B cell (primary cell): Measurements from ENCODE around the gene RAB27A. TPM values are rescaled to one million over a fixed set of nuclear protein-coding genes. Genes with fewer than 3 reads are reported as not detected.

Experiments
- ATAC-seq: fragments of 200-7000 bp; cut with Tn5 transposase; one replicate; pipeline ENCODE4 v1.10.0; 2021; ENCODE audit warnings: low read depth, mild to moderate bottlenecking, moderate number of reproducible peaks, moderate library complexity
- CTCF ChIA-PET: fragments of 350-600 bp; sonication (Branson Sonifier 250); formaldehyde crosslinking; loops from one replicate; lab custom pipeline; 2021; ENCODE audit warnings: antibody characterized with exemption, inconsistent platforms; lab: Charles Lee
- POLR2A ChIA-PET: fragments of 350-600 bp; sonication (Branson Sonifier 250); formaldehyde crosslinking; loops from one replicate; lab custom pipeline; 2021; ENCODE audit warnings: antibody characterized with exemption; lab: Charles Lee
- DNase-seq: peaks from one replicate; pipeline ENCODE4 v3.0.0; 2013
- H2AFZ ChIP-seq: 2 replicates; pipeline ENCODE4 v1.6.1; 2012; ENCODE audit warnings: mild to moderate bottlenecking, low read depth, low read length; ENCODE audit not compliant: insufficient read depth, poor library complexity, severe bottlenecking
- H3K27ac ChIP-seq, 2 donors: 1 replicate in 1 of 2; 2 replicates in 1 of 2; pipeline ENCODE4 v1.5.1; 2012 to 2013; ENCODE audit warnings: low read length in 2 of 2, mild to moderate bottlenecking in 2 of 2, moderate library complexity in 1 of 2
- H3K27me3 ChIP-seq, 4 experiments: fragments of 200-600 bp in 1 of 4; sonication (generic) in 1 of 4; replicated peaks in 1 of 4; 1 replicate in 2 of 4; 2 replicates in 2 of 4; pipeline versions ENCODE4 v1.6.1 to v1.7.0; 2013 to 2016; ENCODE audit warnings: low read length in 3 of 4, mild to moderate bottlenecking in 2 of 4, mixed read lengths in 1 of 4, moderate library complexity in 1 of 4; ENCODE audit not compliant: insufficient read depth in 4 of 4, control insufficient read depth in 3 of 4; ENCODE audit errors: control extremely low read depth in 1 of 4
- H3K36me3 ChIP-seq, 2 experiments: replicated peaks in 1 of 2; 1 replicate in 1 of 2; 2 replicates in 1 of 2; pipeline versions ENCODE4 v1.6.1 to v1.7.1; 2013; ENCODE audit warnings: low read length in 1 of 2; ENCODE audit not compliant: insufficient read depth in 2 of 2, control insufficient read depth in 1 of 2; ENCODE audit errors: control extremely low read depth in 1 of 2, extremely low read depth in 1 of 2
- H3K4me1 ChIP-seq, 2 donors: fragments of 200-600 bp in 1 of 2; sonication (generic) in 1 of 2; 1 replicate in 1 of 2; 2 replicates in 1 of 2; pipeline versions ENCODE4 v1.5.1 to v1.6.1; 2013 to 2017; ENCODE audit warnings: low read length in 2 of 2; ENCODE audit not compliant: control insufficient read depth in 2 of 2, insufficient read depth in 2 of 2
- H3K4me2 ChIP-seq: replicated peaks from 2 replicates; pipeline ENCODE3; 2012; ENCODE audit warnings: mild to moderate bottlenecking, low read depth, low read length; ENCODE audit not compliant: poor library complexity, severe bottlenecking
- H3K4me3 ChIP-seq, 5 experiments: fragments of 200-600 bp in 1 of 5; sonication (generic) in 1 of 5; 1 replicate in 3 of 5; 2 replicates in 2 of 5; pipeline versions ENCODE4 v1.5.1 to v1.7.0; 2011 to 2016; ENCODE audit warnings: low read length in 4 of 5, mild to moderate bottlenecking in 4 of 5, low read depth in 2 of 5, control low read depth in 1 of 5, moderate library complexity in 1 of 5; ENCODE audit not compliant: insufficient read depth in 1 of 5; ENCODE audit errors: control extremely low read depth in 1 of 5, extremely low read depth in 1 of 5
- H3K79me2 ChIP-seq: fragments of 200-600 bp; sonication (generic); one replicate; pipeline ENCODE4 v1.6.0; 2016; ENCODE audit warnings: low read length; ENCODE audit not compliant: control insufficient read depth, insufficient read depth
- H3K9ac ChIP-seq: fragments of 200-600 bp; sonication (generic); 2 replicates; pipeline ENCODE4 v1.6.1; 2017; ENCODE audit warnings: mild to moderate bottlenecking, low read length, moderate library complexity
- H3K9me3 ChIP-seq, 3 donors: one replicate each; pipeline versions ENCODE4 v1.6.1 to v1.7.1; 2013; ENCODE audit warnings: low read length in 2 of 3; ENCODE audit not compliant: control insufficient read depth in 2 of 3, insufficient read depth in 1 of 3; ENCODE audit errors: control extremely low read depth in 1 of 3
- H4K20me1 ChIP-seq: 2 replicates; pipeline ENCODE4 v1.6.0; 2012; ENCODE audit warnings: mild to moderate bottlenecking, low read length; ENCODE audit not compliant: insufficient read depth, control insufficient read depth, poor library complexity, severe bottlenecking
- H3K27ac Mint-ChIP-seq: one replicate; pipeline ENCODE4 v1.8.0; 2021; ENCODE audit warnings: mixed read lengths
- H3K27me3 Mint-ChIP-seq: one replicate; pipeline ENCODE4 v1.8.0; 2021; ENCODE audit warnings: mixed read lengths
- H3K4me1 Mint-ChIP-seq: one replicate; pipeline ENCODE4 v1.8.0; 2021; ENCODE audit warnings: mixed read lengths
- H3K4me3 Mint-ChIP-seq: one replicate; pipeline ENCODE4 v1.8.0; 2021; ENCODE audit warnings: mixed read lengths
- H3K9me3 Mint-ChIP-seq: one replicate; pipeline ENCODE4 v1.8.0; 2022; ENCODE audit warnings: mixed read lengths; ENCODE audit not compliant: insufficient read depth
- EZH2 ChIP-seq: IDR thresholded peaks from 2 replicates; pipeline ENCODE4 v1.6.1; 2012; ENCODE audit warnings: borderline replicate concordance, low read depth, mild to moderate bottlenecking, moderate library complexity, low read length; ENCODE audit not compliant: insufficient read depth, poor library complexity, severe bottlenecking
- WGBS: methylation state at CpG from one replicate; pipeline ENCODE4 v1.1.5; 2013; ENCODE audit warnings: missing lambda C conversion rate; ENCODE audit not compliant: insufficient coverage; 5-methylcytosine and 5-hydroxymethylcytosine counted together
- intact Hi-C: fragments of 100-400 bp; cut with micrococcal nuclease; formaldehyde crosslinking; loops from one replicate; pipeline ENCODE4 v1.10.0; 2022
- polyA plus RNA-seq: library from polyadenylated mRNA; depleted of rRNA; stranded (reverse); fragments of >200 nt; gene quantifications from 2 replicates; pipeline ENCODE4 v1.2.3, GENCODE V29; 2012
- total RNA-seq, 2 donors: library from RNA; stranded (reverse); fragments of 120-200 nt in 1 of 2; gene quantifications; 1 replicate in 1 of 2; 2 replicates in 1 of 2; pipeline versions ENCODE4 v1.2.3 to v1.2.4, GENCODE V29; 2013 to 2022
- TF ChIP-seq, protein P1 (sequence below): fragments of 200-600 bp; IDR thresholded peaks from one replicate; pipeline ENCODE4 v1.8.0; 2022; ENCODE audit warnings: antibody characterized with exemption, mild to moderate bottlenecking

The RAB27A gene
- total and polyA plus RNA-seq, 2 donors (not counting 1 experiment from before 2014, with no cell fraction given), result 7.2 to 19.0 TPM

DNA sequence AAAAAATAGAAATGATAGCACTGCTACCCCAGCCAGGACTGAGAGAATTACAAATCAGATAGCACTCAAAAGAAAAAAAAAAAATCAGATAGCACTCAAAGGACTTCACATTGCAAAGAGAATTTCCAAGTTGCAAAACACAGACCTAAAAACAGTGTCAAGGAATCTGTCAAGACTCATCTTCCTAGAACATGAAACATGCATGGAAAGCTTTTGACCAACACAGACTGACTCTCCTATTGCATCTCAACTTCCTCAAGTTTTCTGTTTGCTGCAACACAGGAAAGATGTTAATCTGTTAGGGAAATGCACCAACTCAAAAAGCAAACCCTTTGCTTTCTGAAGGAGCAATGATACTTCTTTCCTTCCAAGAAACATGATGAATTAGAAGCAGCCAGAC, 42.3 kb downstream of the RAB27A start:
- ChIA-PET CTCF (interaction anchor here (0.9 kb wide), 1 partner anchor 43 kb away, joined by 3 read pairs; no protein-coding TSS in a partner anchor), POLR2A (no interaction called here)
- H2AFZ ChIP-seq, result no peak overlapping the region
- H3K79me2 ChIP-seq, result peaks cover 72% of the 10 kb centered on the region
- H3K27me3 Mint-ChIP-seq, result no peaks in the 10 kb centered on the region
- H3K27ac ChIP-seq, result no peak overlapping the region
- peaks cover 0 to 6% of the 10 kb centered on the region in 2 experiments for H3K36me3 ChIP-seq
- H4K20me1 ChIP-seq, result no peaks in the 10 kb centered on the region
- ATAC-seq (no peak), DNase-seq (no peak)
- H3K27me3 ChIP-seq, result no peaks in the 10 kb centered on the region
- TF ChIP-seq, protein P1, sequence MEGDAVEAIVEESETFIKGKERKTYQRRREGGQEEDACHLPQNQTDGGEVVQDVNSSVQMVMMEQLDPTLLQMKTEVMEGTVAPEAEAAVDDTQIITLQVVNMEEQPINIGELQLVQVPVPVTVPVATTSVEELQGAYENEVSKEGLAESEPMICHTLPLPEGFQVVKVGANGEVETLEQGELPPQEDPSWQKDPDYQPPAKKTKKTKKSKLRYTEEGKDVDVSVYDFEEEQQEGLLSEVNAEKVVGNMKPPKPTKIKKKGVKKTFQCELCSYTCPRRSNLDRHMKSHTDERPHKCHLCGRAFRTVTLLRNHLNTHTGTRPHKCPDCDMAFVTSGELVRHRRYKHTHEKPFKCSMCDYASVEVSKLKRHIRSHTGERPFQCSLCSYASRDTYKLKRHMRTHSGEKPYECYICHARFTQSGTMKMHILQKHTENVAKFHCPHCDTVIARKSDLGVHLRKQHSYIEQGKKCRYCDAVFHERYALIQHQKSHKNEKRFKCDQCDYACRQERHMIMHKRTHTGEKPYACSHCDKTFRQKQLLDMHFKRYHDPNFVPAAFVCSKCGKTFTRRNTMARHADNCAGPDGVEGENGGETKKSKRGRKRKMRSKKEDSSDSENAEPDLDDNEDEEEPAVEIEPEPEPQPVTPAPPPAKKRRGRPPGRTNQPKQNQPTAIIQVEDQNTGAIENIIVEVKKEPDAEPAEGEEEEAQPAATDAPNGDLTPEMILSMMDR, result no peak
- no peak for TF ChIP-seq EZH2
- H3K4me1 Mint-ChIP-seq, result peaks cover 24% of the 10 kb centered on the region
- no peaks in the 10 kb centered on the region for H3K9me3 ChIP-seq
- no peak overlapping the region for H3K4me3 ChIP-seq
- intact Hi-C loops, result no loop called here
- peaks cover 9 to 11% of the 10 kb centered on the region in 2 donors for H3K4me1 ChIP-seq
- H3K4me3 Mint-ChIP-seq, result no peak overlapping the region
- H3K9ac ChIP-seq, result no peak overlapping the region
- no peak overlapping the region for H3K27ac Mint-ChIP-seq
- H3K9me3 Mint-ChIP-seq, result peaks cover 3% of the 10 kb centered on the region
- no peak overlapping the region for H3K4me2 ChIP-seq

DNA sequence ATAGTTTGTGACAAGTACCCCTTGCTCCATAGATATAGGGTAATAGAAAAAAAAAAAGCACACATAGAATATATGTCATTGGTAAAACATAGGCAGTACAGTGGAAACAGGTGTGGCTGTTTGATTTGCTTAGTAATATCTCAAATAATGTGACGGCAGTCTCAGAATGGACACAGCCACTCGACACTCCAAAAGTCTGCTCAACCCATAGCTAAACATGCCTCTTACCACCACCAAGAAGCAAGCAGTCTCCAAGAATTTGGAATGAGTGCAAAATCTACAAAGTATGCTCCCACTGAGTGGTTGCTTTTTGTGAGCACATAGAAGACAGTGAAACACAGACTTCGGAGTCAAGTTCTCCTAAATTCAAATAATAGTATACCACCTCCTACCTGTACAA, 43.0 kb downstream of the RAB27A start:
- Histone ChIP-seq H3K9ac (no peak overlapping the region), H3K27me3 (no peaks in the 10 kb centered on the region), H3K36me3 (peaks cover 0 to 6% of the 10 kb centered on the region in 2 experiments), H3K9me3 (no peaks in the 10 kb centered on the region), H3K79me2 (peaks cover 67% of the 10 kb centered on the region), H4K20me1 (no peaks in the 10 kb centered on the region), H3K4me1 (peaks cover 9 to 11% of the 10 kb centered on the region in 2 donors), H2AFZ (no peak overlapping the region), H3K4me3 (no peak overlapping the region), H3K4me2 (no peak overlapping the region), H3K27ac (no peak overlapping the region)
- WGBS, result no CpG with 5 or more reads among the region's 3 CpGs
- ATAC-seq (no peak), DNase-seq (no peak)
- no peak overlapping the region for H3K4me3 Mint-ChIP-seq
- H3K9me3 Mint-ChIP-seq, result peaks cover 3% of the 10 kb centered on the region
- no peaks in the 10 kb centered on the region for H3K27me3 Mint-ChIP-seq
- ChIA-PET POLR2A (no interaction called here), CTCF (interaction anchor here (0.9 kb wide), 1 partner anchor 44 kb away, joined by 3 read pairs; no protein-coding TSS in a partner anchor)
- TF ChIP-seq, protein P1, result no peak
- no peak for TF ChIP-seq EZH2
- intact Hi-C loops, result no loop called here
- H3K4me1 Mint-ChIP-seq, result peaks cover 22% of the 10 kb centered on the region
- no peak overlapping the region for H3K27ac Mint-ChIP-seq
